DND-41 (cell line): ENCODE measurements around the gene CHMP4B.

Experiments used
- EZH2 ChIP-seq: IDR thresholded peaks from 3 replicates; pipeline ENCODE4 v1.6.1; 2012; ENCODE audit warnings: borderline replicate concordance, low read depth, mild to moderate bottlenecking, moderate library complexity, low read length, inconsistent platforms; ENCODE audit not compliant: severe bottlenecking
- TF ChIP-seq, protein P1 (sequence below): IDR thresholded peaks from 2 replicates; pipeline ENCODE4 v1.5.1; 2012; ENCODE audit warnings: borderline replicate concordance, low read length, moderate library complexity, mild to moderate bottlenecking; ENCODE audit not compliant: poor library complexity, severe bottlenecking; ENCODE audit errors: extremely low read depth

- TF ChIP-seq EZH2 = no peak
- TF ChIP-seq, protein P1, sequence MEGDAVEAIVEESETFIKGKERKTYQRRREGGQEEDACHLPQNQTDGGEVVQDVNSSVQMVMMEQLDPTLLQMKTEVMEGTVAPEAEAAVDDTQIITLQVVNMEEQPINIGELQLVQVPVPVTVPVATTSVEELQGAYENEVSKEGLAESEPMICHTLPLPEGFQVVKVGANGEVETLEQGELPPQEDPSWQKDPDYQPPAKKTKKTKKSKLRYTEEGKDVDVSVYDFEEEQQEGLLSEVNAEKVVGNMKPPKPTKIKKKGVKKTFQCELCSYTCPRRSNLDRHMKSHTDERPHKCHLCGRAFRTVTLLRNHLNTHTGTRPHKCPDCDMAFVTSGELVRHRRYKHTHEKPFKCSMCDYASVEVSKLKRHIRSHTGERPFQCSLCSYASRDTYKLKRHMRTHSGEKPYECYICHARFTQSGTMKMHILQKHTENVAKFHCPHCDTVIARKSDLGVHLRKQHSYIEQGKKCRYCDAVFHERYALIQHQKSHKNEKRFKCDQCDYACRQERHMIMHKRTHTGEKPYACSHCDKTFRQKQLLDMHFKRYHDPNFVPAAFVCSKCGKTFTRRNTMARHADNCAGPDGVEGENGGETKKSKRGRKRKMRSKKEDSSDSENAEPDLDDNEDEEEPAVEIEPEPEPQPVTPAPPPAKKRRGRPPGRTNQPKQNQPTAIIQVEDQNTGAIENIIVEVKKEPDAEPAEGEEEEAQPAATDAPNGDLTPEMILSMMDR = no peak
Observed at GRCh38 chr20:33824852-33825251, 13.7 kb downstream of the CHMP4B start.
